Measurements from ENCODE around the gene SNED1.

SNED1 gene

GRCh38 chr2:240986787-240987411 lies 11.5 kb upstream of the SNED1 start:
- Histone ChIP-seq H2AK5ac (ENCODE audit: low read depth, low read length) (no peak overlapping the region), H3K4ac (ENCODE audit: low read length) (no peak overlapping the region), H4K91ac (ENCODE audit: low read depth, low read length, poor library complexity) (no peak overlapping the region), H3K9me3 (replicated peaks in 1 of 2; ENCODE audit: control insufficient read depth in 2 of 2, insufficient read depth in 1 of 2, low read depth in 1 of 2, low read length in 2 of 2) (peaks cover 0 to 12% of the 10 kb centered on the region in 2 donors), H3K9ac (ENCODE audit: low read depth, low read length, poor library complexity) (no peak overlapping the region), H2BK15ac (ENCODE audit: low read length) (no peak overlapping the region), H3K36me3 (replicated peaks in 1 of 2; ENCODE audit: control insufficient read depth in 2 of 2, insufficient read depth in 2 of 2, low read length in 2 of 2) (no peaks in the 10 kb centered on the region), H3K4me3 (ENCODE audit: low read length in 2 of 2) (no peak overlapping the region), H3K4me1 (ENCODE audit: control insufficient read depth in 2 of 2, insufficient read depth in 1 of 2, low read depth in 1 of 2, low read length in 2 of 2) (peaks cover 0 to 2% of the 10 kb centered on the region in 2 donors), H2BK12ac (ENCODE audit: low read length) (no peak overlapping the region), H2BK120ac (ENCODE audit: low read depth, low read length) (peak overlapping the region; percentile 72), H4K8ac (ENCODE audit: low read depth, low read length) (no peak overlapping the region), H3K79me1 (ENCODE audit: low read depth, low read length) (peaks cover 1% of the 10 kb centered on the region), H3K27me3 (ENCODE audit: control insufficient read depth in 3 of 3, insufficient read depth in 3 of 3, low read depth in 1 of 3, low read length in 3 of 3) (peaks cover 0 to 72% (median 18%) of the 10 kb centered on the region in 3 experiments), H2AFZ (ENCODE audit: low read length) (no peak overlapping the region), H3K18ac (ENCODE audit: low read length) (peak overlapping the region; percentile 57), H2BK5ac (ENCODE audit: low read length) (no peak overlapping the region), H3K23ac (ENCODE audit: low read depth, low read length, poor library complexity) (no peak overlapping the region), H3K4me2 (ENCODE audit: insufficient read depth, low read length, poor library complexity, severe bottlenecking) (no peak overlapping the region), H3K14ac (ENCODE audit: low read length) (peak overlapping the region; percentile 21), H3K27ac (replicated peaks; ENCODE audit: low read length) (no peak overlapping the region)
- DNase-seq (ENCODE audit: low spot score): no peak
- no CpG with 5 or more reads among the region's 11 CpGs for WGBS, 2 donors (ENCODE audit: extremely low coverage in 2 of 2, insufficient read length in 2 of 2, insufficient replicate concordance in 1 of 2)

- H3K18ac ChIP-seq (ENCODE audit: low read length): peak overlapping the region; percentile 61
- peaks cover 0 to 2% of the 10 kb centered on the region in 2 donors for H3K4me1 ChIP-seq (ENCODE audit: control insufficient read depth in 2 of 2, insufficient read depth in 1 of 2, low read depth in 1 of 2, low read length in 2 of 2)
- peak overlapping the region; percentile 7 for H3K9ac ChIP-seq (ENCODE audit: low read depth, low read length, poor library complexity)
- WGBS, 2 donors (ENCODE audit: extremely low coverage in 2 of 2, insufficient read length in 2 of 2, insufficient replicate concordance in 1 of 2): no CpG with 5 or more reads among the region's 6 CpGs
- H2BK15ac ChIP-seq (ENCODE audit: low read length): no peak overlapping the region
- H4K8ac ChIP-seq (ENCODE audit: low read depth, low read length): no peak overlapping the region
- H2AFZ ChIP-seq (ENCODE audit: low read length): no peak overlapping the region
- H3K23ac ChIP-seq (ENCODE audit: low read depth, low read length, poor library complexity): no peak overlapping the region
- H2BK120ac ChIP-seq (ENCODE audit: low read depth, low read length): no peak overlapping the region
- peaks cover 1% of the 10 kb centered on the region for H3K79me1 ChIP-seq (ENCODE audit: low read depth, low read length)
- peaks cover 0 to 72% (median 11%) of the 10 kb centered on the region in 3 experiments for H3K27me3 ChIP-seq (ENCODE audit: control insufficient read depth in 3 of 3, insufficient read depth in 3 of 3, low read depth in 1 of 3, low read length in 3 of 3)
- H3K36me3 ChIP-seq (replicated peaks in 1 of 2; ENCODE audit: control insufficient read depth in 2 of 2, insufficient read depth in 2 of 2, low read length in 2 of 2): no peaks in the 10 kb centered on the region
- H2BK5ac ChIP-seq (ENCODE audit: low read length): no peak overlapping the region
- H3K14ac ChIP-seq (ENCODE audit: low read length): no peak overlapping the region
- peaks cover 0 to 10% of the 10 kb centered on the region in 2 donors for H3K9me3 ChIP-seq (replicated peaks in 1 of 2; ENCODE audit: control insufficient read depth in 2 of 2, insufficient read depth in 1 of 2, low read depth in 1 of 2, low read length in 2 of 2)
- H3K4me2 ChIP-seq (ENCODE audit: insufficient read depth, low read length, poor library complexity, severe bottlenecking): no peak overlapping the region
- no peak overlapping the region for H3K4ac ChIP-seq (ENCODE audit: low read length)
- no peak overlapping the region for H2BK12ac ChIP-seq (ENCODE audit: low read length)
- H2AK5ac ChIP-seq (ENCODE audit: low read depth, low read length): no peak overlapping the region
- no peak overlapping the region for H3K4me3 ChIP-seq (ENCODE audit: low read length in 2 of 2)
- H3K27ac ChIP-seq (replicated peaks; ENCODE audit: low read length): no peak overlapping the region
- DNase-seq (ENCODE audit: low spot score): no peak
- no peak overlapping the region for H4K91ac ChIP-seq (ENCODE audit: low read depth, low read length, poor library complexity)
These were observed 10.8 kb upstream of the SNED1 start for GRCh38 chr2:240987588-240987987.

GRCh38 chr2:240988146-240988545 lies 10.3 kb upstream of the SNED1 start:
- H3K4me1 ChIP-seq (ENCODE audit: control insufficient read depth in 2 of 2, insufficient read depth in 1 of 2, low read depth in 1 of 2, low read length in 2 of 2): peaks cover 0 to 2% of the 10 kb centered on the region in 2 donors
- no peak overlapping the region for H3K4ac ChIP-seq (ENCODE audit: low read length)
- peaks cover 0 to 10% of the 10 kb centered on the region in 2 donors for H3K9me3 ChIP-seq (replicated peaks in 1 of 2; ENCODE audit: control insufficient read depth in 2 of 2, insufficient read depth in 1 of 2, low read depth in 1 of 2, low read length in 2 of 2)
- no peak overlapping the region for H2BK120ac ChIP-seq (ENCODE audit: low read depth, low read length)
- H2BK5ac ChIP-seq (ENCODE audit: low read length): no peak overlapping the region
- no peak overlapping the region for H3K4me2 ChIP-seq (ENCODE audit: insufficient read depth, low read length, poor library complexity, severe bottlenecking)
- H4K8ac ChIP-seq (ENCODE audit: low read depth, low read length): no peak overlapping the region
- H2AK5ac ChIP-seq (ENCODE audit: low read depth, low read length): no peak overlapping the region
- H3K27me3 ChIP-seq (ENCODE audit: control insufficient read depth in 3 of 3, insufficient read depth in 3 of 3, low read depth in 1 of 3, low read length in 3 of 3): peaks cover 0 to 72% (median 5%) of the 10 kb centered on the region in 3 experiments
- peaks cover 1% of the 10 kb centered on the region for H3K79me1 ChIP-seq (ENCODE audit: low read depth, low read length)
- H3K4me3 ChIP-seq (ENCODE audit: low read length in 2 of 2): no peak overlapping the region
- no peaks in the 10 kb centered on the region for H3K36me3 ChIP-seq (replicated peaks in 1 of 2; ENCODE audit: control insufficient read depth in 2 of 2, insufficient read depth in 2 of 2, low read length in 2 of 2)
- no peak overlapping the region for H2AFZ ChIP-seq (ENCODE audit: low read length)
- H3K9ac ChIP-seq (ENCODE audit: low read depth, low read length, poor library complexity): no peak overlapping the region
- peak overlapping the region; percentile 56 for H3K18ac ChIP-seq (ENCODE audit: low read length)
- H3K23ac ChIP-seq (ENCODE audit: low read depth, low read length, poor library complexity): no peak overlapping the region
- H2BK12ac ChIP-seq (ENCODE audit: low read length): no peak overlapping the region
- no peak overlapping the region for H3K14ac ChIP-seq (ENCODE audit: low read length)
- H4K91ac ChIP-seq (ENCODE audit: low read depth, low read length, poor library complexity): no peak overlapping the region
- no peak overlapping the region for H2BK15ac ChIP-seq (ENCODE audit: low read length)
- WGBS, 2 donors (ENCODE audit: extremely low coverage in 2 of 2, insufficient read length in 2 of 2, insufficient replicate concordance in 1 of 2): no CpG with 5 or more reads among the region's 3 CpGs
- DNase-seq (ENCODE audit: low spot score): no peak
- H3K27ac ChIP-seq (replicated peaks; ENCODE audit: low read length): no peak overlapping the region

GRCh38 chr2:240988571-240989271 lies 9.7 kb upstream of the SNED1 start:
- no peaks in the 10 kb centered on the region for H3K4me1 ChIP-seq (ENCODE audit: control insufficient read depth in 2 of 2, insufficient read depth in 1 of 2, low read depth in 1 of 2, low read length in 2 of 2)
- no peak overlapping the region for H3K9ac ChIP-seq (ENCODE audit: low read depth, low read length, poor library complexity)
- H2BK5ac ChIP-seq (ENCODE audit: low read length): no peak overlapping the region
- H2AK5ac ChIP-seq (ENCODE audit: low read depth, low read length): peak overlapping the region; percentile 81
- H2AFZ ChIP-seq (ENCODE audit: low read length): no peak overlapping the region
- H3K18ac ChIP-seq (ENCODE audit: low read length): no peak overlapping the region
- H2BK12ac ChIP-seq (ENCODE audit: low read length): no peak overlapping the region
- no peak overlapping the region for H2BK120ac ChIP-seq (ENCODE audit: low read depth, low read length)
- H3K14ac ChIP-seq (ENCODE audit: low read length): no peak overlapping the region
- no peak overlapping the region for H2BK15ac ChIP-seq (ENCODE audit: low read length)
- peaks cover 0 to 10% of the 10 kb centered on the region in 2 donors for H3K9me3 ChIP-seq (replicated peaks in 1 of 2; ENCODE audit: control insufficient read depth in 2 of 2, insufficient read depth in 1 of 2, low read depth in 1 of 2, low read length in 2 of 2)
- H3K27me3 ChIP-seq (ENCODE audit: control insufficient read depth in 3 of 3, insufficient read depth in 3 of 3, low read depth in 1 of 3, low read length in 3 of 3): peaks cover 0 to 72% (median 2%) of the 10 kb centered on the region in 3 experiments
- no peak overlapping the region for H3K4ac ChIP-seq (ENCODE audit: low read length)
- no peak overlapping the region for H3K4me2 ChIP-seq (ENCODE audit: insufficient read depth, low read length, poor library complexity, severe bottlenecking)
- no peak overlapping the region for H3K23ac ChIP-seq (ENCODE audit: low read depth, low read length, poor library complexity)
- peaks cover 1% of the 10 kb centered on the region for H3K79me1 ChIP-seq (ENCODE audit: low read depth, low read length)
- H4K8ac ChIP-seq (ENCODE audit: low read depth, low read length): no peak overlapping the region
- H3K4me3 ChIP-seq (ENCODE audit: low read length in 2 of 2): no peak overlapping the region
- no peak overlapping the region for H3K27ac ChIP-seq (replicated peaks; ENCODE audit: low read length)
- WGBS, 2 donors (ENCODE audit: extremely low coverage in 2 of 2, insufficient read length in 2 of 2, insufficient replicate concordance in 1 of 2): no CpG with 5 or more reads among the region's 6 CpGs
- H4K91ac ChIP-seq (ENCODE audit: low read depth, low read length, poor library complexity): no peak overlapping the region
- no peak for DNase-seq (ENCODE audit: low spot score)
- H3K36me3 ChIP-seq (replicated peaks in 1 of 2; ENCODE audit: control insufficient read depth in 2 of 2, insufficient read depth in 2 of 2, low read length in 2 of 2): no peaks in the 10 kb centered on the region
